Breast epithelium (tissue), 3 donors: ENCODE data around the gene CTNNBIP1.

ENCODE experiments used
- CTCF ChIP-seq, 3 donors: fragments of 450-650 bp; IDR thresholded peaks; one replicate each; pipeline ENCODE4 v1.5.1; 2016 to 2017; ENCODE audit warnings: antibody characterized with exemption in 3 of 3, mild to moderate bottlenecking in 3 of 3, moderate library complexity in 3 of 3
- POLR2A ChIP-seq: fragments of 450-650 bp; IDR thresholded peaks from one replicate; pipeline ENCODE4 v1.6.1; 2016; ENCODE audit warnings: antibody characterized with exemption, mild to moderate bottlenecking, moderate library complexity

GRCh38 chr1:9842073-9842711 lies 67.9 kb downstream of the CTNNBIP1 start:
- TF ChIP-seq POLR2A (no peak), CTCF (IDR thresholded peaks at IDR 0.05) (no peak)
